Spleen (tissue), 13 donors: ENCODE measurements around the gene CHERP. TPM values are rescaled to one million over a fixed set of nuclear protein-coding genes. Genes with fewer than 3 reads are reported as not detected.

Experiments used
- DNase-seq: peaks from one replicate; pipeline ENCODE4 v3.0.0-alpha.2; 2020
- H3K27ac ChIP-seq, 8 donors: fragments of 200-600 bp; sonication (generic) in 7 of 8; 1 replicate in 4 of 8; 2 replicates in 4 of 8; pipeline versions ENCODE4 v1.5.0 to v1.8.0; 2016 to 2021; ENCODE audit warnings: inconsistent platforms in 4 of 8, mild to moderate bottlenecking in 4 of 8, moderate library complexity in 1 of 8
- H3K27me3 ChIP-seq, 7 donors: fragments of 200-600 bp; sonication (generic) in 6 of 7; replicated peaks in 1 of 7; 1 replicate in 4 of 7; 2 replicates in 3 of 7; pipeline versions ENCODE4 v1.5.0 to v1.8.0; 2016 to 2021; ENCODE audit warnings: inconsistent platforms in 3 of 7, mild to moderate bottlenecking in 1 of 7
- H3K36me3 ChIP-seq, 6 donors: fragments of 200-600 bp; sonication (generic) in 5 of 6; 1 replicate in 4 of 6; 2 replicates in 2 of 6; pipeline versions ENCODE4 v1.5.0 to v1.8.0; 2016 to 2021; ENCODE audit warnings: inconsistent platforms in 2 of 6
- H3K4me1 ChIP-seq, 6 donors: fragments of 200-600 bp; sonication (generic) in 5 of 6; 1 replicate in 3 of 6; 2 replicates in 3 of 6; pipeline versions ENCODE4 v1.5.0 to v1.8.0; 2016 to 2021; ENCODE audit warnings: inconsistent platforms in 3 of 6
- H3K4me3 ChIP-seq, 8 donors: fragments of 200-600 bp; sonication (generic) in 7 of 8; 1 replicate in 4 of 8; 2 replicates in 4 of 8; pipeline versions ENCODE4 v1.5.0 to v1.8.0; 2016 to 2021; ENCODE audit warnings: inconsistent platforms in 4 of 8, mild to moderate bottlenecking in 4 of 8, moderate library complexity in 2 of 8
- H3K9me3 ChIP-seq, 8 donors: fragments of 200-600 bp; sonication (generic) in 7 of 8; 1 replicate in 4 of 8; 2 replicates in 4 of 8; pipeline versions ENCODE4 v1.5.0 to v1.8.0; 2016 to 2021; ENCODE audit warnings: inconsistent platforms in 4 of 8
- CTCF ChIP-seq, 11 experiments: fragments of 200-600 bp in 7 of 11; fragments of 450-650 bp in 4 of 11; sonication (generic) in 4 of 11; IDR thresholded peaks in 8 of 11; conservative IDR thresholded peaks in 3 of 11; 1 replicate in 7 of 11; 2 replicates in 4 of 11; pipeline versions ENCODE4 v1.4.0 to v1.8.0; 2016 to 2021; ENCODE audit warnings: antibody characterized with exemption in 11 of 11, inconsistent platforms in 4 of 11, mild to moderate bottlenecking in 1 of 11
- POLR2A ChIP-seq, 3 donors: fragments of 450-650 bp; IDR thresholded peaks; one replicate each; pipeline ENCODE4 v1.5.1; 2017; ENCODE audit warnings: antibody characterized with exemption in 3 of 3, mild to moderate bottlenecking in 1 of 3
- POLR2AphosphoS5 ChIP-seq, 3 donors: sonication (generic); formaldehyde crosslinking; IDR thresholded peaks; one replicate each; pipeline ENCODE4 v1.5.1; 2017; ENCODE audit warnings: antibody characterized with exemption in 3 of 3
- WGBS, 5 donors: extraction: QIAGEN DNeasy Blood & Tissue Kit in 3 of 5; methylation state at CpG; one replicate each; pipeline versions ENCODE4 v1.1.5 to v1.1.7; 2013 to 2018; 5-methylcytosine and 5-hydroxymethylcytosine counted together
- intact Hi-C: fragments of 100-400 bp; cut with DNase I; formaldehyde crosslinking; loops from one replicate; pipeline ENCODE4 v1.15.0; 2023; ENCODE audit warnings: low total_unique reads
- long read RNA-seq, 2 donors: transcript quantifications; one replicate each; lab custom pipeline, GENCODE V29; 2026
- polyA plus RNA-seq, 3 donors: library from polyadenylated mRNA; stranded (reverse); fragments of 200-250 nt; gene quantifications; one replicate each; pipeline ENCODE4 v1.2.1, GENCODE V29; 2013
- total RNA-seq, 7 donors: library from RNA; depleted of rRNA in 3 of 7; stranded (reverse); fragments of >200 nt in 3 of 7; fragmentation: NEBNext Ultra II Directional in 4 of 7; extraction: Animal tissue kit (Norgen Biotek cat#: 25700) in 4 of 7; gene quantifications; one replicate each; pipeline versions ENCODE4 v1.1.0 to v1.2.1, GENCODE V29; 2016 to 2021
- donor health status: healthy with polysubstance abuse.
- donor health status: DM: no; HTN: no; CAD: no; lungs with moderate emphysema.
- donor health status: DM: no; HTN: no; CAD: no.
- donor health status: Bipolar disorder and iron deficiency.
- donor health status: healthy.
- donor health status: DM: no; HTN: no; CAD: no.
- donor health status: DM: yes; HTN: yes; CAD: no.

CHERP gene
- total RNA-seq (10 to 100 TPM; 19.7 to 55.6 (median 43.8) TPM), polyA plus RNA-seq (10 to 100 TPM; 14.3 to 32.5 (median 16.7) TPM)
- long read RNA-seq, donor 1, full-length matches to known transcripts: 2 of 2 reads
- long read RNA-seq, donor 1, partial matches to known transcripts: 0 of 2 reads
- long read RNA-seq, donor 1, other reads (novel, unspliced or antisense): 0 of 2 reads
- long read RNA-seq, donor 2, full-length matches to known transcripts: 2 of 13 reads
- long read RNA-seq, donor 2, partial matches to known transcripts: 11 of 13 reads
- long read RNA-seq, donor 2, other reads (novel, unspliced or antisense): 0 of 13 reads

GRCh38 chr19:16542045-16542909 lies at the start of gene CHERP:
TSS of gene CHERP (minus strand) at chr19:16542437. CDS start at chr19:16542378, 59 bp downstream.
- peak; percentile 98 for DNase-seq
- intact Hi-C loops: no loop called here
- H3K4me3 ChIP-seq: peak within 1 kb of the TSS; percentile 81 to 100 (median 96)
- peaks cover 0 to 36% (median 10%) of the 10 kb centered on the region in 6 donors for H3K36me3 ChIP-seq
- H3K27ac ChIP-seq: peak within 1 kb of the TSS; percentile 82 to 97 (median 90)
- 0 to 1% (median 0%) methylated on average over 53 to 108 of the region's 108 CpGs for WGBS, 5 donors
- H3K27me3 ChIP-seq: no peaks in the 10 kb centered on the region
- H3K4me1 ChIP-seq: peaks cover 25 to 83% (median 68%) of the 10 kb centered on the region in 6 donors
- H3K9me3 ChIP-seq: no peaks in the 10 kb centered on the region
- peak in 2 of 3 donors; percentile 5 to 62 for TF ChIP-seq POLR2A (IDR thresholded peaks at IDR 0.05)
- TF ChIP-seq CTCF (IDR thresholded peaks at IDR 0.05 in 8 of 11, conservative IDR thresholded peaks at IDR 0.05 in 3 of 11): peak in 5 of 11 experiments; percentile 14 to 45 (median 30)
- peak; percentile 96 to 98 (median 96) for TF ChIP-seq POLR2AphosphoS5 (IDR thresholded peaks at IDR 0.05)

GRCh38 chr19:16590876-16591802 lies 48.9 kb upstream of the CHERP start:
- intact Hi-C loops: no loop called here
- 80 to 87% (median 84%) methylated on average over 8 to 9 of the region's 9 CpGs for WGBS, 5 donors
- TF ChIP-seq CTCF (IDR thresholded peaks at IDR 0.05 in 8 of 11, conservative IDR thresholded peaks at IDR 0.05 in 3 of 11) (no peak), POLR2A (IDR thresholded peaks at IDR 0.05) (no peak), POLR2AphosphoS5 (IDR thresholded peaks at IDR 0.05) (no peak)
- DNase-seq: no peak
- H3K4me1 ChIP-seq: peaks cover 61 to 100% (median 98%) of the 10 kb centered on the region in 6 donors
- no peaks in the 10 kb centered on the region for H3K36me3 ChIP-seq
- no peak overlapping the region for H3K27ac ChIP-seq
- no peaks in the 10 kb centered on the region for H3K9me3 ChIP-seq
- H3K4me3 ChIP-seq: no peak overlapping the region
- H3K27me3 ChIP-seq: no peaks in the 10 kb centered on the region

GRCh38 chr19:16589917-16590316 lies 47.7 kb upstream of the CHERP start:
- Histone ChIP-seq H3K4me3 (no peak overlapping the region), H3K4me1 (peaks cover 73 to 100% (median 100%) of the 10 kb centered on the region in 6 donors), H3K9me3 (no peaks in the 10 kb centered on the region), H3K36me3 (no peaks in the 10 kb centered on the region), H3K27me3 (no peaks in the 10 kb centered on the region), H3K27ac (no peak overlapping the region)
- intact Hi-C loops: no loop called here
- no peak for DNase-seq
- 46 to 73% (median 57%) methylated on average over 2 to 3 of the region's 3 CpGs for WGBS, 5 donors
- TF ChIP-seq POLR2A (IDR thresholded peaks at IDR 0.05) (no peak), POLR2AphosphoS5 (IDR thresholded peaks at IDR 0.05) (no peak), CTCF (IDR thresholded peaks at IDR 0.05 in 8 of 11, conservative IDR thresholded peaks at IDR 0.05 in 3 of 11) (no peak)
